H1 (cell line): ENCODE measurements around the gene MAP7D1. TPM values are rescaled to one million over a fixed set of nuclear protein-coding genes. Genes with fewer than 3 reads are reported as not detected.

Experiments used
- BCL11A ChIP-seq, 2 experiments: IDR thresholded peaks; one replicate each; pipeline ENCODE4 v1.6.1; 2011; ENCODE audit warnings: low read depth in 2 of 2, low read length in 2 of 2, mild to moderate bottlenecking in 2 of 2
- CEBPB ChIP-seq: IDR thresholded peaks from 2 replicates; pipeline ENCODE4 v1.6.1; 2012; ENCODE audit warnings: low read depth, low read length
- CHD1 ChIP-seq: IDR thresholded peaks from 2 replicates; pipeline ENCODE4 v1.6.1; 2012; ENCODE audit warnings: low read depth, low read length, improper control_type of control experiment
- CHD2 ChIP-seq: IDR thresholded peaks from 2 replicates; pipeline ENCODE4 v1.6.1; 2012; ENCODE audit warnings: low read length, improper control_type of control experiment
- EGR1 ChIP-seq: IDR thresholded peaks from 2 replicates; pipeline ENCODE4 v1.6.1; 2011; ENCODE audit warnings: low read depth, low read length, borderline replicate concordance
- EP300 ChIP-seq, 2 experiments: IDR thresholded peaks; 1 replicate in 1 of 2; 2 replicates in 1 of 2; pipeline ENCODE4 v1.6.1; 2011 to 2012; ENCODE audit warnings: low read depth in 2 of 2, low read length in 2 of 2, mild to moderate bottlenecking in 2 of 2, borderline replicate concordance in 1 of 2, inconsistent platforms in 1 of 2, moderate library complexity in 1 of 2
- GTF2F1 ChIP-seq: IDR thresholded peaks from 2 replicates; pipeline ENCODE4 v1.6.1; 2012; ENCODE audit warnings: low read depth, low read length, improper control_type of control experiment, borderline replicate concordance
- NANOG ChIP-seq: IDR thresholded peaks from 2 replicates; pipeline ENCODE4 v1.6.1; 2011; ENCODE audit warnings: low read length, low read depth, mild to moderate bottlenecking, inconsistent platforms; ENCODE audit not compliant: insufficient read depth, poor library complexity, severe bottlenecking
- POU5F1 ChIP-seq: IDR thresholded peaks from 2 replicates; pipeline ENCODE4 v1.6.1; 2011; ENCODE audit warnings: low read depth, mild to moderate bottlenecking, low read length, moderate library complexity
- SAP30 ChIP-seq: fragments of 300-600 bp; sonication (generic); IDR thresholded peaks from 2 replicates; pipeline ENCODE4 v1.7.1; 2012; ENCODE audit warnings: low read length, moderate library complexity, mild to moderate bottlenecking, inconsistent platforms; ENCODE audit not compliant: insufficient read depth, insufficient replicate concordance
- SIN3A ChIP-seq, 2 experiments: IDR thresholded peaks in 1 of 2; conservative IDR thresholded peaks in 1 of 2; 2 replicates each; pipeline ENCODE4 v1.6.1; 2011 to 2012; ENCODE audit warnings: low read length in 2 of 2, improper control_type of control experiment in 1 of 2, low read depth in 1 of 2, mild to moderate bottlenecking in 1 of 2
- SIRT6 ChIP-seq: IDR thresholded peaks from one replicate; pipeline ENCODE4 v1.7.1; 2012; ENCODE audit warnings: low read length, inconsistent platforms
- SIX5 ChIP-seq: IDR thresholded peaks from 2 replicates; pipeline ENCODE4 v1.6.1; 2011; ENCODE audit warnings: mild to moderate bottlenecking, low read depth, low read length
- SP2 ChIP-seq: IDR thresholded peaks from 2 replicates; pipeline ENCODE4 v1.6.1; 2012; ENCODE audit warnings: mild to moderate bottlenecking, low read length, inconsistent platforms
- SP4 ChIP-seq: IDR thresholded peaks from 2 replicates; pipeline ENCODE4 v1.6.1; 2012; ENCODE audit warnings: low read length, inconsistent platforms
- SRF ChIP-seq: IDR thresholded peaks from 2 replicates; pipeline ENCODE4 v1.6.1; 2011; ENCODE audit warnings: mild to moderate bottlenecking, low read depth, low read length, moderate library complexity
- SUZ12 ChIP-seq: fragments of 200-600 bp; sonication (generic); IDR thresholded peaks from 2 replicates; pipeline ENCODE4 v1.6.1; 2012; ENCODE audit warnings: mild to moderate bottlenecking, inconsistent platforms, low read length, moderate library complexity, mixed read lengths
- TAF1 ChIP-seq: IDR thresholded peaks from 2 replicates; pipeline ENCODE4 v1.6.1; 2011; ENCODE audit warnings: mild to moderate bottlenecking, low read depth, low read length
- TBP ChIP-seq: IDR thresholded peaks from 2 replicates; pipeline ENCODE4 v1.6.1; 2011; ENCODE audit warnings: low read depth, low read length, improper control_type of control experiment
- TCF12 ChIP-seq: IDR thresholded peaks from 2 replicates; pipeline ENCODE4 v1.6.1; 2011; ENCODE audit warnings: low read depth, mild to moderate bottlenecking, low read length
- ZNF274 ChIP-seq: IDR thresholded peaks from 2 replicates; pipeline ENCODE4 v1.7.0; 2012; ENCODE audit warnings: low read length, borderline replicate concordance; ENCODE audit errors: extremely low read depth
- polyA plus RNA-seq, 7 experiments: library from polyadenylated mRNA; depleted of rRNA in 3 of 7; stranded (reverse) in 5 of 7; unstranded in 2 of 7; fragments of >200 nt in 5 of 7; fragments of 200-250 nt in 2 of 7; gene quantifications; 1 replicate in 5 of 7; 2 replicates in 1 of 7; 4 replicates in 1 of 7; pipeline versions ENCODE4 v1.2.1 to v1.2.3, GENCODE V29; 2011 to 2013; ENCODE audit warnings: missing spikeins in 2 of 7, mixed read lengths in 2 of 7
- total RNA-seq: library from RNA; stranded (reverse); fragmentation: NEBNext Ultra II Directional; extraction: Animal tissue kit (Norgen Biotek cat#: 25700); gene quantifications from 2 replicates; pipeline ENCODE4 v1.2.1, GENCODE V29; 2021
- TF ChIP-seq, protein P1 (sequence below): IDR thresholded peaks from 2 replicates; pipeline ENCODE4 v1.6.1; 2012; ENCODE audit warnings: inconsistent platforms
- TF ChIP-seq, protein P2 (sequence below): IDR thresholded peaks from 2 replicates; pipeline ENCODE4 v1.6.1; 2011; ENCODE audit warnings: low read depth, mild to moderate bottlenecking, low read length; ENCODE audit not compliant: insufficient read depth

The MAP7D1 gene
- total and polyA plus RNA-seq, 2 of the 8 experiments (the other 6 are each of a cell fraction or from before 2014, with no cell fraction given) = 18.2 to 52.4 TPM

DNA sequence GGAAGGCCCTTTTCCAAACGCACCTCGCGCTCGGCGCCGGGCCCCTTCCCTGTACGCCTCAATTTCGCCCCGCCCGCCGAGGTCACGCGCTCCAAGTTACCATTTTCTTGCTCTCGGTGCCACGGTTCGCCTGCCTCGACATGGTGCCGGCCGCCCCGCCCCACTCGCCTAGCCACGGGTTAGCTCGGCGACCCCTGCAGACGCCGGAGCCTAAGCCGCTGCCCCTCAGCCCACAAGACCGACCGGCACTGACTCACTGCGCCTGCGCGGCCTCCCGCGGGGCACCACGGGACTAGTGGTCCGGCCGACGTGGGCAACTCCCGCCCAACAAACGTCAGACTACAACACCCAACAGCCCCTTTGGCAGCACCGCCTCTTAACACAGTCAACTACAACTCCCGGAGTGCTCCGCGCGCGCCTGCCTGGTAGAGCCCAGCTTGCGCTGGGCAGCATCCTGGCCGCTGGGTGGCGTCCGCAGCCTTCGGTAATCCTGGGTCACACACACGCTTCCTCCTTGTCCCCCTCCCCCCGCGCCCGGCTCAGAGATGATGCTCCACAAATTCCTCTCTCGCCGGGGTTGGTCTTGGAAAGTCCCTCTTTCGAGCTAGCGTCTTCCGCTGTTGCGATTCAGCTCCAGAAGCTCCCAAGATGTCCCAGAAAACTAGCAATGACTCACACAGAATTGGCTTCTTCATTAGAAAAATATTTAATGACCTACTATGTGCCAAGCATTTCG is 6.6 kb upstream of the MAP7D1 start, which contains the start of gene TRAPPC3 (continued):
- TF ChIP-seq, protein P1, sequence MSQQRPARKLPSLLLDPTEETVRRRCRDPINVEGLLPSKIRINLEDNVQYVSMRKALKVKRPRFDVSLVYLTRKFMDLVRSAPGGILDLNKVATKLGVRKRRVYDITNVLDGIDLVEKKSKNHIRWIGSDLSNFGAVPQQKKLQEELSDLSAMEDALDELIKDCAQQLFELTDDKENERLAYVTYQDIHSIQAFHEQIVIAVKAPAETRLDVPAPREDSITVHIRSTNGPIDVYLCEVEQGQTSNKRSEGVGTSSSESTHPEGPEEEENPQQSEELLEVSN = no peak; the same call in 1 of the 2 replicates
- no peak for TF ChIP-seq CHD1
- TF ChIP-seq ZNF274 = no peak
- TF ChIP-seq, protein P2, sequence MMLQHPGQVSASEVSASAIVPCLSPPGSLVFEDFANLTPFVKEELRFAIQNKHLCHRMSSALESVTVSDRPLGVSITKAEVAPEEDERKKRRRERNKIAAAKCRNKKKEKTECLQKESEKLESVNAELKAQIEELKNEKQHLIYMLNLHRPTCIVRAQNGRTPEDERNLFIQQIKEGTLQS = peak; percentile 67; the same call in 1 of the 2 replicates
- TF ChIP-seq SRF = no peak
- peak in 1 of 2 experiments; percentile 71; a peak in 1 of 3 replicates for TF ChIP-seq EP300 (IDR thresholded peaks at IDR 0.05; ENCODE audit: borderline replicate concordance in 1 of 2, low read depth in 2 of 2, low read length in 2 of 2)
- no peak for TF ChIP-seq SUZ12
- TF ChIP-seq SAP30 = no peak
- 0 out of 2 replicates have a peak, but pooled peaks have one; percentile 15 for TF ChIP-seq EGR1
- TF ChIP-seq TCF12 = peak; percentile 81
- TF ChIP-seq NANOG = peak; percentile 26
- TF ChIP-seq CHD2 = peak; percentile 63
- no peak for TF ChIP-seq BCL11A (IDR thresholded peaks at IDR 0.05; ENCODE audit: low read depth in 2 of 2, low read length in 2 of 2)
- TF ChIP-seq SIX5 = peak; percentile 95
- TF ChIP-seq POU5F1 = no peak
- 0 out of 2 replicates have a peak, but pooled peaks have one; percentile 33 for TF ChIP-seq TAF1
- TF ChIP-seq SP4 = peak; percentile 84
- peak in 1 of 2 experiments; percentile 89; a peak in 2 of 4 replicates for TF ChIP-seq SIN3A (conservative IDR thresholded peaks at IDR 0.05 in 1 of 2, IDR thresholded peaks at IDR 0.05 in 1 of 2; ENCODE audit: low read depth in 1 of 2, low read length in 2 of 2)
- TF ChIP-seq GTF2F1 = 0 out of 2 replicates have a peak, but pooled peaks have one; percentile 37
- no peak for TF ChIP-seq SP2
- no peak for TF ChIP-seq SIRT6
- TF ChIP-seq TBP = no peak
- TF ChIP-seq CEBPB = no peak
